ENCODE results near the gene ROR1.

Gene ROR1

DNA sequence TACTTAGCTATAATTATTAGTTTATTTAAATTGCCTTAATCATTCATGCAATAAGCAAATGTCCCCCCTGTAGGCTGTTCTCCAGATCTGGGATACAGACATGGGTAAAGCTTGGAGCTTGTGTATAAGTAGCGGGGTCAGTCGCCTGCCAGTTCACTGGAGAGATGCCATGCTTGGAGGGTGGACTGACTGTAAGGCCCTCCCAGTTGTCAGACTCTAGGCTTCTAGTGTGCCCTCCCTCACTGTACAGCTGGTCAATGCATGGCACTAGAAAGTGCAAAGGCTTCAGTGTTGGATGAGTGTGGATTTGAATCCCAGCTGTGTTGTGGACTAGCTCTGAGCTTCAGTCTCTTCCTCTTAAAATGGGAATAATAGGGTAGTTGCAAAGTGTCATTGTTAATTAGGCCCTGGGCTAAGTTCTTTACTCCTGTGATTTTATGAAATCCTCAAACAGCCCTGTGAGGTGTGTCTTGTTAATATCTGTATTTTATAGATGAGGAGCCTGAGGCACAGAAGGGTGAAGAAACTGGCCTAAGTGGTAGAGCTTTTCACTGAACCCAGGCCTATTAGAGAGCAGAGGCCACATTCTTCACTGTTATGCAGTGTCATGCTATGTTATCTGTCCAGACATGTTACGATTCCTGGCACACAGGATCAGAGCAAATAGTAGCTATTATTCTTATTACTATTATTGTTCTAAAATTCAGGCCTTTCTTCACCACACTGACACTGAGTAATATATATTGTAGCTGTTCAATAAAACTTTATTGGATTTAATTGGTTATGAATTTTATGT is 85.9 kb downstream of the ROR1 start:
- FAIRE-seq, result no peak

GRCh38 chr1:63861052-63861691 is 87.4 kb downstream of the ROR1 start:
- no peak for FAIRE-seq

GRCh38 chr1:63863145-63863544 is 89.3 kb downstream of the ROR1 start:
- FAIRE-seq, result no peak

GRCh38 chr1:63864224-63864641 is 90.4 kb downstream of the ROR1 start:
- no peak for FAIRE-seq

DNA sequence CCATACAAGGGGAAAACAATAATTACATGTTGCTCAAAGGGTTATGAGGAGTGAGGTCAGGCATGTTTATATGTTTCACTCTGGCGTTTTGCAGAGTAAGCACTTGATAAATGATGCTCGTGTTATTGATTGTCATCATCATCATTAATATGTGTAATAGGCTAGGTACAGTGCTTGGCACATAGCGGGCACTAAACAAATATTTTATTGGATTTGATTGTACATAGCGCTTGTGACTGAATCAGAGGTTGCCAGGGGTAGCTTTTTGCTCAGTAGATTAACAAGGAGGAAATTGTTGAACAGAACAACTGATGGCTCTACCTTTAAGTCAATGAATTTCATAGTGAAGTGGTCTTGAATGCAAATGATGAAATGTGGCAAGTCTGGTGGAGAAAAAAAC is 91.7 kb downstream of the ROR1 start:
- peak; percentile 76 for FAIRE-seq

- FAIRE-seq, result no peak
Observed at GRCh38 chr1:63866084-63866483, 92.3 kb downstream of the ROR1 start.

GRCh38 chr1:63867429-63868176 is 93.8 kb downstream of the ROR1 start:
- no peak for FAIRE-seq

- FAIRE-seq, result peak; percentile 49
Observed at GRCh38 chr1:63868268-63868781, 94.5 kb downstream of the ROR1 start.

DNA sequence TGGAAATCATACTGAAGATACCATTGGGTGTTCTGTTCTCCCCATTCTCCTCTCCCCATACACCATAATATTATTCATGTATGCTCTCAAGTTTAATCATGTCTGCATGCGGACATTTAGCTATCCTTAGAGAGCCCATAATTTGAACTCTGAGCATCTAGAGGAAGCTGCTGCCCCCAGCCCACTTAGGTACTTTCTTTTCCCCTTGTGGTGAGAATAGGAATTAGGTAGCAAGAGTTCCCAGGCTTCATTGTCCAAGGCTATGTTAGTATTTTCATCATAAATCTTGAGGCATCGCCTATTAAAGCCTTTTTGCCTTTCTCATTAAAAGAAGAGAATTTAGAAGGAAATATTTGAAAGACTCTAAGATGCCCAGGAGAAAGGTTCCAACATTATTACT is 96.3 kb downstream of the ROR1 start:
- FAIRE-seq, result no peak

DNA sequence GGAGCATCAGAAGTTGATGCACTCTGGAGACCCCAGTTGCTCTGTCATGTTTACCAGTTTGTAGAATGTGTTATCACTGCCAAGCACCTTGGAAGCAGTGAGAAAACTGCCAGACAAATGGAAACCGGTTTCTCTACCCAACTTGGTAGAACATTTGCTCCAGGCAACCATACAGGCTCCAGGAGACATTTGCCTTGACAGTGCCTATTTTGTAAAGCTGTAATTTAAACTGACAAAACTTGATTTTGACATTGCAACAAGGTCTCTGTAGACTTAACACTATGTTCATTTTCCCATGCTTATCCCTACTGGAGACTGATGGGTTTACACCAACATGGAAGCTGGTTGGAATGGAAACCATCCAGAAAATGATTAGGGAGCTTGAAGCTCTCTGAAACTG is 97.6 kb downstream of the ROR1 start:
- FAIRE-seq, result no peak

- FAIRE-seq, result peak; percentile 9
Observed at GRCh38 chr1:63873751-63874150, 99.9 kb downstream of the ROR1 start.

DNA sequence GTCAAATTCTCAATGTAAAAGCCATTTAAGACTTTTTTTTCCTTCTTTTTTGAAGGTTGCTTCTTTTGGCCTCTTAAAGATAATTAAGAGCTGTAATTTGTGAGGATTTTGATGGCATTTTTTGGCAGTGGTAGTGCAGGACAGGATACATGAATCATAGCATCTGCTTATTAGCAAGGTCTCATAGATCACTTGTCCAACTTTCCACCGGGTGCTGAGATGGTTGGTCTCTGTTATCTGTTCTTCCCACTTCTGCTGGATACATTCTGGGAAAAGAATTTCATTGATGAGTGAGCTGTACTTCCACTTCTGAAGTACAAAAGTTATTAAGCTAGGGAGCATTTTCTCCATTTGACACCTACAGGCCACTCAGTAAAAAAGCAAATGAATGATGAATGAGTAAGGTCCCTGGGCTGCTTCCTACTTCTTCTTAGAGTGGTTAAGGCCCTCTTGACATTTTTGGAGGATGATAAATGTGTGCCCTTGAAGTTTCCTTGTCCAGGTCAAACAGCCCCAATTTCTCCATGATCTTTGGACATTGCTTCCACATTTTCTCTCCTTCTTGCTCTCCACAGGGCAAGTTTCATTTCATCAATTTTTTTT is 100.6 kb downstream of the ROR1 start:
- no peak for FAIRE-seq

- FAIRE-seq, result peak; percentile 66
Observed at GRCh38 chr1:63875636-63876035, 101.8 kb downstream of the ROR1 start.

- no peak for FAIRE-seq
Observed at GRCh38 chr1:63877021-63877767, 103.4 kb downstream of the ROR1 start.

GRCh38 chr1:63877816-63878215 is 104.0 kb downstream of the ROR1 start:
- no peak for FAIRE-seq

GRCh38 chr1:63878932-63879331 is 105.1 kb downstream of the ROR1 start:
- FAIRE-seq, result no peak

GRCh38 chr1:63880958-63881576 is 107.2 kb downstream of the ROR1 start:
- no peak for FAIRE-seq

DNA sequence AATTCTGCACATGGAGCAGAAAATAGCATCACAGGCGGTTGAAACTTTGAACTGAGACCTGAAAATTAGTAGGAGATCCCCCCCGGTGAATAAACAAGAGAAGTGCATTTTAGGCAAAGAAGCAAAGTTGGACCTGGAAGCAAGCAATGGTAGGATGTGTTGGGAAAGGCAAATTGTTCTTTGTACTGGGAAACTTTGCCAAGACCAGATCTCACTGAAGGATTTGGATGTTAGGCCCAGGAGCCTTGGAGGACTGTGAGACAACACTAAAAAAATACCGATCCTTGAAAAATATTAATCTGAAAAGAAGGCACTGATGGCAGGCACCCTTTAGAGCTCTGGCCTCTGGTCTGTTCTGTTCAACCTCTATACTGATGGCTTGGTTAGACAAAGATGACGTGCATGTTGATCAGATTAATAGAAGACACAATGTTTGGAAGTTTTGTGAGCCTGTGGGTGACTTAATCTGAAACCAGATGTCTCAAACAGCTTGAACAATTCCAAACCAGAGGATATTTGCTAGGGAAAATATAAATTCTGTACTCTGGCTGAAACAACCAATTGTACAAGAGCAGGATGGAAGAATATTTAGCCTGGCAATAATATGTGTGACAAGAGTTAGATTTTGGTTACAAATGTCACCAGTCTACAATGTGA is 108.4 kb downstream of the ROR1 start:
- FAIRE-seq, result no peak

DNA sequence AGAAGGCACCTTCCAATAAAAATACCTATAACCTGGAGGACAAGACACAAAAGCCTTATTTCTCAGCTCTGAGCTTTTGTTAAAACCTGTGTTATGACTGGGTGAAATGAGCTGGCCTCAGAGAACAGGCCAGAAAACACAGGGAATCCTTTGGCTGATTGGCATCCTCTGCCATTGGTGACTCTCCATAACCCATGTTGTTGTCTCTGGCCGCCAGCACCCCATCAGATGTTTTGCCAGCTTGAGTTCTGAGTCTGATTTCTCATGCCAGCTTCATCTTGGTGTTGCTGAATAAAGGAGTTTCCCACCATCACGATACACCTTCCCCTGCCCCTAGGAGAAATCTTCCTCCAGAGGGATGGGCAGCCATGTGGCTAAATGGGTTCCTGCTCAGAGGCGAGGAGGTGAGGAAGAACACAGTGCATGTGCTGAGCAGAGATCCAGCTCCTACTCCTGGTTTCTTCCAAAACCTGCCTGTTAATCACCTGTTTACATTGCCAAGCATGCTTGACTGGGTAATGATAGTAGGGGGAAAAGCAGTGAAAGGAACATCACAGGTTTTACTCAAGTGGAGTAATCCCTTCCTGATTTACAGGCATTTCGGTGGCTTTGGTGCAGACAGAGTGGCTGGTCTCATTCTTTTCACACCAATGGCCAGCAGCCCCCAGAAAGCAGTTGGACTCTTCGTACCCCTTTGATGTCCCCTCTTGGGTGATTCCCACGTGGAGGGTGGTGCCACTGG is 109.8 kb downstream of the ROR1 start:
- FAIRE-seq, result peak; percentile 53

DNA sequence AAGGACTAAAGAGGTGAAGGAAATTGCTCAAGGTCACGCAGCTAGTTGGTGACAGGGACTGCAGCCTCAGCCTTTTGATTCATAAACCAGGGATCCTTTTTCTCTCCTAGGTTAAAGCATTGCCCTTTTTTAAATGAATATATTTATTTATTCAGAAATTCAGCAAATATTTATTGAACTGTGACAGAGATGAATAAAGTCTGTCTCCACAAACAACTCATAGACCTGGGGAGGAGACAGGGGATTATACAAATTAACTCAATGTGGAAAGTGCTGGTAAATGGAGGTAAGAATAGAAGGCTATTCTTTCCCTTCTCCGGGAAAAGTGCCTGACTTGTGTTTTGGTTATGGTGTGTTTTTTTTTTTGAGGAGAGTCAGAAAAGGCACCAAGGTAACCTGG is 110.7 kb downstream of the ROR1 start:
- FAIRE-seq, result no peak

DNA sequence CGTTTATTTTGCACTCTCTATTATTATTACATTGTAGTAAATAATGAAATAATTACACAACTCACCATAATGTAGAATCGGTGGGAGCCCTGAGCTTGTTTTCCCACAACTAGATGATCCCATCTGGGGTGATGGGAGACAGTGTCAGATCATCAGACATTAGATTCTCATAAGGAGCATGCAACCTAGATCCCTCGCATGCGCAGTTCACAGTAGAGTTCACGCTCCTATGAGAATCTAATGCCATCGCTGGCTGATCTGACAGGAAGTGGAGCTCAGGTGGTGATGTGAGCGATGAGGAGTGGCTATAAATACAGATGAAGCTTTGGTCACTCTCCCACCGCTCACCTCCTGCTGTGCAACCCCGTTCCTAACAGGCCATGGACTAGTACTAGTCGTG is 112.1 kb downstream of the ROR1 start:
- FAIRE-seq, result no peak

Measured in islet of Langerhans (tissue), 1 donor.